Keratinocyte (primary cell): Measurements from ENCODE around the gene POR.

Experiments
- EZH2 ChIP-seq: IDR thresholded peaks from one replicate; pipeline ENCODE4 v1.6.1; 2012; ENCODE audit warnings: inconsistent platforms, mild to moderate bottlenecking, low read length, moderate library complexity
- TF ChIP-seq, protein P1 (sequence below), 3 experiments: IDR thresholded peaks in 1 of 3; conservative IDR thresholded peaks in 1 of 3; optimal IDR thresholded peaks in 1 of 3; 2 replicates in 2 of 3; 3 replicates in 1 of 3; pipeline versions ENCODE3 to v1.5.1; 2011; ENCODE audit warnings: low read length in 3 of 3, mild to moderate bottlenecking in 3 of 3, moderate library complexity in 2 of 3, control low read depth in 1 of 3, inconsistent platforms in 1 of 3; ENCODE audit not compliant: insufficient read depth in 2 of 3; ENCODE audit errors: extremely low read depth in 1 of 3

- TF ChIP-seq, protein P1, sequence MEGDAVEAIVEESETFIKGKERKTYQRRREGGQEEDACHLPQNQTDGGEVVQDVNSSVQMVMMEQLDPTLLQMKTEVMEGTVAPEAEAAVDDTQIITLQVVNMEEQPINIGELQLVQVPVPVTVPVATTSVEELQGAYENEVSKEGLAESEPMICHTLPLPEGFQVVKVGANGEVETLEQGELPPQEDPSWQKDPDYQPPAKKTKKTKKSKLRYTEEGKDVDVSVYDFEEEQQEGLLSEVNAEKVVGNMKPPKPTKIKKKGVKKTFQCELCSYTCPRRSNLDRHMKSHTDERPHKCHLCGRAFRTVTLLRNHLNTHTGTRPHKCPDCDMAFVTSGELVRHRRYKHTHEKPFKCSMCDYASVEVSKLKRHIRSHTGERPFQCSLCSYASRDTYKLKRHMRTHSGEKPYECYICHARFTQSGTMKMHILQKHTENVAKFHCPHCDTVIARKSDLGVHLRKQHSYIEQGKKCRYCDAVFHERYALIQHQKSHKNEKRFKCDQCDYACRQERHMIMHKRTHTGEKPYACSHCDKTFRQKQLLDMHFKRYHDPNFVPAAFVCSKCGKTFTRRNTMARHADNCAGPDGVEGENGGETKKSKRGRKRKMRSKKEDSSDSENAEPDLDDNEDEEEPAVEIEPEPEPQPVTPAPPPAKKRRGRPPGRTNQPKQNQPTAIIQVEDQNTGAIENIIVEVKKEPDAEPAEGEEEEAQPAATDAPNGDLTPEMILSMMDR (optimal IDR thresholded peaks at IDR 0.05 in 1 of 3, IDR thresholded peaks at IDR 0.05 in 1 of 3, conservative IDR thresholded peaks at IDR 0.05 in 1 of 3; ENCODE audit: extremely low read depth in 1 of 3, insufficient read depth in 2 of 3, low read length in 3 of 3): no peak
- TF ChIP-seq EZH2: no peak
Measured at GRCh38 chr7:75880242-75880641, 34.7 kb upstream of the POR start.
